Vagina (tissue), 1 donor: Measurements from ENCODE around the gene TNFSF9. TPM values are rescaled to one million over a fixed set of nuclear protein-coding genes. Genes with fewer than 3 reads are reported as not detected.

ENCODE experiments used
- small RNA-seq: library from RNA; depleted of rRNA; stranded (forward); fragments of <200 nt; gene quantifications from one replicate; pipeline ENCODE3, GENCODE V24; 2016
- total RNA-seq: library from RNA; depleted of rRNA; stranded (reverse); fragments of >200 nt; gene quantifications from one replicate; pipeline ENCODE4 v1.2.3, GENCODE V29; 2016

Gene TNFSF9
- total RNA-seq, 1 donor from 2014 or later: 7.9 TPM

Small RNA genes within 50 kb of the gene (small RNA-seq; reads per million reads assigned to genes)
- gene AC010503.2: not detected
- not detected for gene RF00019

Other genes starting within 250 kb of the TNFSF9 start
- gene ACER1, start 197.4 kb upstream of the TNFSF9 start, total RNA-seq: not detected
- 85.9 TPM for gene CLPP, start 169.5 kb upstream of the TNFSF9 start, total RNA-seq
- 77.1 TPM for gene ALKBH7, start 158.2 kb upstream of the TNFSF9 start, total RNA-seq
- gene PSPN, start 155.1 kb upstream of the TNFSF9 start, total RNA-seq: 0.25 TPM
- 52.8 TPM for gene GTF2F1, start 137.9 kb upstream of the TNFSF9 start, total RNA-seq
- 102 TPM for gene KHSRP, start 106.2 kb upstream of the TNFSF9 start, total RNA-seq
- not detected for gene SLC25A41, start 97.3 kb upstream of the TNFSF9 start, total RNA-seq
- gene SLC25A23, start 71.2 kb upstream of the TNFSF9 start, total RNA-seq: 27.5 TPM
- gene CRB3, start 66.8 kb upstream of the TNFSF9 start, total RNA-seq: 4.9 TPM
- 2.9 TPM for gene DENND1C, start 49.2 kb upstream of the TNFSF9 start, total RNA-seq
- gene TUBB4A, start 28.7 kb upstream of the TNFSF9 start, total RNA-seq: 5.6 TPM
- not detected for gene CD70, start 60.1 kb downstream of the TNFSF9 start, total RNA-seq
- 1.7 TPM for gene TNFSF14, start 139.1 kb downstream of the TNFSF9 start, total RNA-seq
- 1,239 TPM for gene C3, start 189.6 kb downstream of the TNFSF9 start, total RNA-seq
- gene GPR108, start 206.6 kb downstream of the TNFSF9 start, total RNA-seq: 62.9 TPM
- gene TRIP10, start 208.7 kb downstream of the TNFSF9 start, total RNA-seq: 129 TPM
- 21.9 TPM for gene SH2D3A, start 236.4 kb downstream of the TNFSF9 start, total RNA-seq
- 5.9 TPM for gene VAV1, start 241.7 kb downstream of the TNFSF9 start, total RNA-seq